ENCODE results near the gene DMTF1. TPM values are rescaled to one million over a fixed set of nuclear protein-coding genes. Genes with fewer than 3 reads are reported as not detected.
A peak's percentile ranks its signal among the peaks of the same experiment; 100 is the strongest.

The DMTF1 gene
- total and polyA plus RNA-seq, 9 of the 15 experiments (the other 6 are each of a cell fraction or from before 2014, with no cell fraction given) = 25.7 to 208 (median 74.7) TPM

GRCh38 chr7:87210506-87210905 lies 58.3 kb downstream of the DMTF1 start (continued):
- TF ChIP-seq, protein P1, sequence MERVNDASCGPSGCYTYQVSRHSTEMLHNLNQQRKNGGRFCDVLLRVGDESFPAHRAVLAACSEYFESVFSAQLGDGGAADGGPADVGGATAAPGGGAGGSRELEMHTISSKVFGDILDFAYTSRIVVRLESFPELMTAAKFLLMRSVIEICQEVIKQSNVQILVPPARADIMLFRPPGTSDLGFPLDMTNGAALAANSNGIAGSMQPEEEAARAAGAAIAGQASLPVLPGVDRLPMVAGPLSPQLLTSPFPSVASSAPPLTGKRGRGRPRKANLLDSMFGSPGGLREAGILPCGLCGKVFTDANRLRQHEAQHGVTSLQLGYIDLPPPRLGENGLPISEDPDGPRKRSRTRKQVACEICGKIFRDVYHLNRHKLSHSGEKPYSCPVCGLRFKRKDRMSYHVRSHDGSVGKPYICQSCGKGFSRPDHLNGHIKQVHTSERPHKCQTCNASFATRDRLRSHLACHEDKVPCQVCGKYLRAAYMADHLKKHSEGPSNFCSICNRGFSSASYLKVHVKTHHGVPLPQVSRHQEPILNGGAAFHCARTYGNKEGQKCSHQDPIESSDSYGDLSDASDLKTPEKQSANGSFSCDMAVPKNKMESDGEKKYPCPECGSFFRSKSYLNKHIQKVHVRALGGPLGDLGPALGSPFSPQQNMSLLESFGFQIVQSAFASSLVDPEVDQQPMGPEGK (CRISPR knock-in tag; IDR thresholded peaks at IDR 0.05; ENCODE audit: borderline replicate concordance) = no peak
- no peak for TF ChIP-seq THAP12 (CRISPR knock-in tag; IDR thresholded peaks at IDR 0.05)

DNA sequence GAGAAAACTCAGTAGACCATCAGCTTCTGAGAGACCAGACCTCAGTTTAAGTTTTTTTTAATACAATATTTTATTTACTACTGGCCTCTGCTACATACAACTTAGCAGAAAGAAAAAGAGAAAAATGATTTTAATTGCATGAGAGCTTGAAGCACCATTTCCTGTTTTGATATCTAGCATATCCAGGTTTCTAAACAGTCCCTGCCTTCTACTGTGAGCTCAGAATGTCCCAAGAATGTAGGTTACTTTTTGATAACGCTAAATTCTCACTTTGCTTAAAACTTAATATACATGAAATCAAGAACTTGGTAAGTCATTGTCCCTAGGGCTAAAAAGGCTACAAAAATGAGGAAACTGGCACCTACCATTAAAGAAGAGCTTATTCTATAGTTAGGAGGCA lies 60.2 kb downstream of the DMTF1 start:
- CTCF ChIA-PET (ENCODE audit: low intra/inter-chr PET ratio) = no interaction called here
- Histone ChIP-seq H3K27ac (ENCODE audit: extremely low read depth, low read depth, low read length) (no peak overlapping the region), H3K36me3 (ENCODE audit: control insufficient read depth, insufficient read depth, low read length) (no peaks in the 10 kb centered on the region), H4K20me1 (replicated peaks; ENCODE audit: control insufficient read depth, insufficient read depth, low read length) (no peaks in the 10 kb centered on the region), H3K9me1 (ENCODE audit: control insufficient read depth, insufficient read depth, low read length) (no peaks in the 10 kb centered on the region), H3K4me1 (replicated peaks in 1 of 2; ENCODE audit: control insufficient read depth in 2 of 2, insufficient read depth in 2 of 2, low read length in 2 of 2) (peaks cover 0 to 2% of the 10 kb centered on the region in 2 experiments; a peak in 2 of 5 replicates), H3K9ac (ENCODE audit: insufficient read depth in 1 of 2, low read depth in 2 of 2, low read length in 2 of 2) (no peak overlapping the region), H3K4me3 (no peak overlapping the region), H3K9me3 (replicated peaks; ENCODE audit: control insufficient read depth, insufficient read depth, low read depth, low read length) (no peaks in the 10 kb centered on the region), H3K27me3 (ENCODE audit: control insufficient read depth in 2 of 2, insufficient read depth in 2 of 2, low read length in 2 of 2) (no peaks in the 10 kb centered on the region), H2AFZ (ENCODE audit: low read depth, low read length) (no peak overlapping the region), H3K79me2 (ENCODE audit: control insufficient read depth, insufficient read depth, low read length) (no peaks in the 10 kb centered on the region), H3K4me2 (ENCODE audit: insufficient read depth, low read length) (no peak overlapping the region)
- intact Hi-C loops (cut with micrococcal nuclease) = loop anchor here (10.0 kb wide), 1 partner anchor 662 kb away; the partner anchor contains the start of genes DBF4 and SLC25A40
- WGBS (ENCODE audit: insufficient coverage, low coverage, missing lambda C conversion rate) = 4% methylated on average over 1 of the region's 1 CpG
- DNase-seq (ENCODE audit: extremely low read depth in 1 of 4, low spot score in 3 of 4) = no peak
- ATAC-seq = peak; percentile 11; the same call in 2 of the 3 replicates
- in situ Hi-C loops (cut with MboI) = no loop called here
- no peak for TF ChIP-seq CBX2 (IDR thresholded peaks at IDR 0.05; ENCODE audit: insufficient read depth, low read length, poor library complexity, severe bottlenecking)
- peak; percentile 94 for TF ChIP-seq SPI1 (IDR thresholded peaks at IDR 0.05; ENCODE audit: borderline replicate concordance, low read depth, low read length)
- TF ChIP-seq IRF9 (tag; IDR thresholded peaks at IDR 0.05) = no peak
- TF ChIP-seq TEAD4 (IDR thresholded peaks at IDR 0.05; ENCODE audit: low read length) = peak; percentile 44; the same call in 1 of the 2 replicates
- no peak for TF ChIP-seq TEAD4 (CRISPR knock-in tag; IDR thresholded peaks at IDR 0.05; ENCODE audit: borderline replicate concordance)
- TF ChIP-seq ARID1B (IDR thresholded peaks at IDR 0.05) = 0 out of 2 replicates have a peak, but pooled peaks have one; percentile 18
- no peak for FAIRE-seq
- POLR2A ChIA-PET = interaction anchor here (1.0 to 3.3 kb wide), 4 partner anchors 9 to 14 kb away, joined by 3 to 18 read pairs (median 4); no protein-coding TSS in a partner anchor
- no TSS peak for BruUV-seq (replicated peaks)

Data from K562 (cell line).